ENCODE results near the gene NDUFV2.
"Not testable (repeated sequence)": the region's sequence is repeated elsewhere in the genome, so short reads cannot be mapped to it uniquely, and the experiment has no call there.

The NDUFV2 gene

DNA sequence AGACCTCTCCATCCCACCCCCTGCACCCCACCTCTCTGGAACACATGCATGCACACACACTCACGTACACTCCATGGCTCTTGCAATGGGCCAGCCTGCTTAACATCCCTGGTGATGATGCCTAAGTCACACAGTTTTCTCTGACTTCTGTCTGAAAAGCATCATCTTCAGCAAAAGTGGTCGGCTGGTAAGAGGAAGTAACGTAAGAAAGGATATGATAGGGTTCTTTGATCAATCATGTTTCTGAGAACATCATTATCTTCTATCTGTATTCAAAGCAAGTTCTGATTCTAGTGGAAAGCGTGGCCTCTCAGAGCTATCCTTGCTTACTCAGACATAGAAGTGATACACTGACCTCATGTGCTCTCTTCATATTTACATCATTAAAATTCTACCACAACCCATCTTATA is 11.4 kb upstream of the NDUFV2 start:
- DNase-seq (ENCODE audit: low read depth), result no peak

DNA sequence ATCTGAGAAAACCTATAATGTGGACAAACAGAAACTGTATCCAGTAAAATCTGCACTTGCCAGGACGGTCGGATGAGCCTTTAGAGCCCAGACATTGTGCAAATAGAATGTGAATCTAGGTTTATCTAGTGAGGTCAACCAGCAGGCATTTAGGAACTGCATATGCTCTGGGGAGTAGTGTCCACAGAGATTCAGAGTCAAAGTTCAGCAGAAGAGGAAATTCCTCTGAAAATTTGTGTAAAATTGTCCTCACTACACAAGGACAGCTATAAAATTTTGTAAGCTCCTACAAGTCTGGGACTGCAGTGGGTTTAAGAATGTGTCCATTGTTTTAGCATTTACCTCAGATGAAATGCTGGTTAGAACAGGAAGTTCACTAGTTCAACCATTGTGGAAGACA is 9.8 kb upstream of the NDUFV2 start:
- DNase-seq (ENCODE audit: low read depth), result no peak

DNA sequence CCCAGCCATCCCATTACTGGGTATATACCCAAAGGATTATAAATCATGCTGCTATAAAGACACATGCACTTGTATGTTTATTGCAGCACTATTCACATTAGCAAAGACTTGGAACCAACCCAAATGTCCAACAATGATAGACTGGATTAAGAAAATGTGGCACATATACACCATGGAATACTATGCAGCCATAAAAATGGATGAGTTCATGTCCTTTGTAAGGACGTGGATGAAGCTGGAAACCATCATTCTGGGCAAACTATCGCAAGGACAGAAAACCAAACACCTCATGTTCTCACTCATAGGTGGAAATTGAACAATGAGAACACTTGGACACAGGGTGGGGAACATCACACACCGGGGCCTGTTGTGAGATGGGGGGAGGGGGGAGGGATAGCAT is 9.4 kb upstream of the NDUFV2 start:
- DNase-seq (ENCODE audit: low read depth), result not testable (repeated sequence)

DNA sequence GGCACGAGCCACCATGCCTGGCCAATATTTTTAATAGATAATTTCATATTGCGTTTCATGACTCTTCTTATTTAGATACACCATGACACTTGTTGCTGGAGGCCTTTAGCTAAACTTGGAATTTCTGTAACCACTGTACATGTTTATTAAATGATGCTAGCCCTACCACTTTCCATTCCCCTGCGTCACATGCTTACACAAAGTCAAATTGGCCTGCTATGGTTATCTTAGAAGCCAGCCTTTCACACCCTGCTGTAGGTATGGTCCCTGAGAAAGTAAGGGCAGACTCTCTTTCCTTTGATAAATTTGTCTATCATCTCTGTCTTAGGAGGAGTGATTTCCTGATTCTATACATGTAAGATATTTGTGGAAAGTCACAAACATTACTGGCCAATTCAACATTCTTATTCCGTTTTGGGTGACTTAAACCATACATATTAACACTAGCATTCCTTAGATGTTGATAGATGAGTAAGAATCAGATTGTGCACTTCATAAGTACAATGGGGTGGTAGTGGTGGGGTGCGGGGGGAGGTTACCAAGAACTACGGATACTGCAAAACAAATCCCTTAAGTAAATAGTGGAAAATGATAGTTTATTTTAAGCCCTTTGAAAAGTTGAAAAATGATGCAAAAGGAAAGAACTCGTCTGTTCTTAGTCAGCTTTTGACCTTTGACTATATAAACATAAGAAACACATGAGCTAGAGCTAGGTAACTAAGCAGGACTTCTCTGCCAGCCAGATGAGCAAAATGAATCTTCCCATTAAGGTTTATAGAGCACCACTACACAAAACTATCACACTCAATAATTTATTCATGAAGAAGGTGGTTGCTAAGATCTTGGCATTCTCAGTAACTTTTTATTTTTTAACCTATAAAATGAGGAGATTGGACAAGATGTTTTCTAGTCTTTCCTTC is 7.9 kb upstream of the NDUFV2 start:
- no peak for DNase-seq (ENCODE audit: low read depth)

DNA sequence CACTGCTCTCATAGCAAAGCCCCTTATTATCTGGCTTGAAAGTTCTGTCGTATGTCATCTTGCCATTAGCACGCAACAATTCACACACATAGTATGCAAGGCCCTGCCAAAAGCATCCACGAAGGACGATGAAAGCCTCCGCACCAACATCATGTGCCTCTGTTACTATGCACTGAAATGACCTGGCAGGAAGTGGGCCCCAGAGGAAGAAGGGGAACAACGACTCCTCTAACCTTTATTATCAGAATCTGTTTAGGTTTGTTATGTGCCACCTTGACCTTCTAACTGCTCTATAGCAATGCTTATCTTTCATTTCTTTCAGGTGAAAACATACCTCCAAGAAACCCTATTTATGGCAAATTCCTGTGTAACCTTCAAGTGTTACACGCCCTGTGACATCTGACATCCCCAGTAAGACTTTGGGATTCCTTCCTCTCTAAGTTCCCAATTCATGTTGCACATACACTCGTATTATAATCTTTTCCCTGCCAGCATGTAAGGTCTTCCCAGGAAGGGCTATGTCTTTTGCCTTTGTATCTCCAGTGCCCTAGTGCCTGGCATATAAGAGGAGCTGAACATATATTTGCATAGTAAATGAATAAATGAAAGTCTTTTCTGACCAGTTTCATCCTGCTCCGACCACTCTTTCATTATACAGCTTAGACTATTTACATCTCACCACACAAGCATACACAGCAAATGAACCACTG is 7.0 kb upstream of the NDUFV2 start:
- DNase-seq (ENCODE audit: low read depth), result no peak

DNA sequence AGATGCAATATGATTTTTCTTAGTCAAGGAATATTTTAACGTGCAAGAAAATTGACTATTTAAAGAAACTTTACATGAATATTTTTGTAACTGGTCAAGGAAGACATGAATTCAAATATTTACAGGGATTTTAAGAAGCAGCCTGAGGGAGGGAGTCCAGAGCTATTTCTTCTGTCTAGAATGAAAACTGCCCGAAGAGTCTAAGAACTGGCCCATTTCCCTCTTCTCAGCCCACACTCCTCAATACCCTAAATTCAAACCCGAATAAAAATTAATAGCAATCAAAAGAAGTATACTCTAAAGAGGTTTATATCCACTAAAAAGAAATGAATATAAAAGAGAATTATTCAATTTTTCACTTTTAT is 6.5 kb upstream of the NDUFV2 start:
- no peak for DNase-seq (ENCODE audit: low read depth)

DNA sequence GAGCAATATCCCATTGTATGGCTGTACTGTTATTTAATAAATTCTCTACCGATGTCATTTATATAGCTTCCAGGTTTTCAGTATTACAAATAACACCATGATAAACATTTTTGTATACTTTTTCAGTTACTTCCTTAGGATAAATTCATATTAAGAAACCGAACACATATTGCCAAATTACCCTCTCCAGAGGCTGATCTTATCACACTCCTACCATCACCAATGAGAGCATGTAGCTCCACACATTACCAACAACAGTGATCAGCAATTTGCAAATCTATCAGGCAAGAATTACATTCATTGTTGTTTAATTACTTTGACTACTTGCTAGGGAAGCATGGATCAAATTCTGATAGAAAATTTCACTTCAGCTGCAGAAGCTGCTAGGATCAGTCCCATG is 5.8 kb upstream of the NDUFV2 start:
- no peak for DNase-seq (ENCODE audit: low read depth)

DNA sequence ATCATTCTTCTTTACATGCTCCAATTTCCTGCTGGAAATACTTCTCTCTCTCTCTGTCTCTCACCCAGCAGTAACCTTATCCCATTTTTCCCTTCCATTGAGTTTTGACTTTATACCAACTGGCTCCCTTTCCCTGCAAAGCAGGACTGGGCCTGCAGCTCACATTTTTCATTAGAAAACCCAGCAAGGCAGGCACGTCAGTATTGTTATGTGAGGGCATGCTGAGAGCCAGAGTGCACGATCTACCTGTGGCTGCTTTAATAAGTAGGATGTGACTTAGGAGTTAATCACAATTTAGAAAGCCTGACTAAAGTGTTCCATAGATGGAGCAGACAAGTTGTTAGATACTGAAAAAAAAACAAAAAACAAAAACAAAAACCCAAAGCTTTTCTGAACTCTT is 5.2 kb upstream of the NDUFV2 start:
- no peak for DNase-seq (ENCODE audit: low read depth)

DNA sequence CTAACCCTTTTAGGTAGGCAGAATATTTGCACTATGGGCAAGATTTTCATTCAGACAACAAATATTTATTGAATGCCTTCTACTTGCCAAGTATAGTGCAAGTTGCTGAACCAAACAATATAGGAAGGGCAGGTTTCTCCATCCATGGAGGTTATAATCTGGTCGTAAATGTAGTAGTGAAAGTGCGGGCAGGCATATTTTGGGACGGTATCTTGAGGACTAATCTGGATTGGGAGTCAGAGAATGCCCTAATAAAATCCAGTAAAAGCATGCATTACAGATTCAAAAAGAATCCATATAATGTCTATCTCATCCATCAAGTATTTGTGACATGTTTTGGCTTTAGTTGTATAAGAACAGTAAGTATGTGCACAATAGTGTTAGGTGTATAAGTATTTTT is 1.7 kb upstream of the NDUFV2 start:
- DNase-seq (ENCODE audit: low read depth), result no peak

DNA sequence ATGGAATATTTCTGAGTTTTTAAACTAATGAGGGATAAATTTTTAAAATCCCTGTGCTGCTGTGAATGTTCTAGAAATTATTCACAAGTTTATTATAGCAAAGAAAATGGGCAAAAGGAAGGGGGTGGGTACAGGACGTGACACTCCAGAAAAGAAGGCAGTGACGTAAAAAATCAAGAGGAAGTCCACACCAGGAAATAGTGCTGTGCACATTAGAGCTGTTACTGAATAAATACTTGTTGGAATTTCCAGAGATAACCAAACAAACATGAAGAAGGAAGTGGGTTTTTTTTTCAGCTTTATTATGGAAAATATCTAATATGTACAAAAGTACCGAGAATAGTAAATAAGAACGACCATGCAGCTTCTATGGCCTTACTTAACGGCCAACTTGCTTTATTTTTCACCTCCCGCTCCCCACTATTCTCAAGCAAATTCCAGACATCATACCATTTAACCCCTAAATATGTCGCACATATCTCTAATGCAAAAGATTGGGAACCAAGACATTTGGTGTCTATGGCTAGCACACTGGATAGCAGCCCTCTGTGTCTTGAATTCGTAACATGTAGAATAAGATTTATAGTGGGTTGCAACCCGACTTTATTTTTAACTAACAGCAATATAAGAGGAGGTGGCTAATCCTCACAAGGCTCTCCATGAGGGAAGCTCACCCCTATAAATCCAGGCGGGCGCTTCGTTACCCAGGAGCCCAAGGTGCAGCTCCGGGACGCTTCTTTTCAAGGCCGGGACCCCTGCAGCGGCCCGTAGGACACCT is 580 bp upstream of the NDUFV2 start:
- no peak for DNase-seq (ENCODE audit: low read depth)

DNA sequence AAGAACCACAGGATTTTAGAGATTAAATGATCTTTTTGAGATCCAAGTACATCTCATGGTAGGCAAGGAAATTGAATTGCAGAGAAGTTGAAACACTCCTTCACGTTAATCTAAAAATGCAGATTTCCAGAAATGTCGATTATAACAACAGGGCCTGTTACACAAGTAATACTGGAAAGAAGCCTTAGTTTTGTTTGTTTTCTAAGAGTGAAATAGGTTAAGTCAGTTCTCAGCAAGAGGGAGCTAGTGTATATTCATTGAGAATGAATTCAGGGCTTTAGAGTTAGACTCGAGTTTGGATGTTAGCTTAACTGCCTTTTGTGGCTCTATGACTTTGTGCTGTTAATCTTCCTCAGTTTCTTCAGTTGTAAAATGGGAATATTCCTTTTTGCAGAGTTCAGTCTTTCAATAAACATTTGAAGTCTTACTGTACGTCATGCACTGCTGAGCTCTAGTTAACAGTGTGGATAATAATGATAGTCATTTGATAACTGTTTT is 926 bp downstream of the NDUFV2 start:
- no peak for DNase-seq (ENCODE audit: low read depth)

DNA sequence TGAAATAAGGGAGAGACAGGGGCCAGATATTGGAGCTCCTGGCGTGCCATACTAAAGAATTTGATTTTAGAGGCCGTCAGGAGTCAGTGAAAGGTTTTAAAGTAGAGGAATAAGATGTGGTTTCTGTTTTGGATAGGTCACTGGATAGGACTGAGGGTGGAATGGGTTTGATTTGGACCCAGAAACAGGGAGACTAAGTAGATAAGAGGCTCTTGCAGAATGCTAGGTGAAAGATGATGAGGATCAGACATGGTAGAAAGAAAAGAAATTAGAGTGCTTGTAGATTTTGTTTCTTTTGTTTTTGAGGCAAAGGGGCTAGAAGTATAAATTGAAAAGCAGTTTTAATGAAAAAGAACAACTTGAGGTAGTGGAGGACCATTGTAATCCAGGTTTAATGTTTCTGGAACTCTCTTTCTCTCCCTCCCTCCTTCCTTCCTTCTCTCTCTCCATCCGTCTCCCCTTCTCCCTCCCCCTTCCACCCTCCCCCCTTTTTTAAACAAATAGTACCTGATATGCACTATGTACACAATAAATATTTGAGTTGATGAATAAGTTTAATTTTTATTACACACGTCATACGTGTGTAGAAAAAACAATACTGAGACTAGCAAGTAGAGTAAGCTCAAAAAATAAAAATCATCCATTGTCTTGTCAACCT is 1.9 kb downstream of the NDUFV2 start:
- DNase-seq (ENCODE audit: low read depth), result no peak

DNA sequence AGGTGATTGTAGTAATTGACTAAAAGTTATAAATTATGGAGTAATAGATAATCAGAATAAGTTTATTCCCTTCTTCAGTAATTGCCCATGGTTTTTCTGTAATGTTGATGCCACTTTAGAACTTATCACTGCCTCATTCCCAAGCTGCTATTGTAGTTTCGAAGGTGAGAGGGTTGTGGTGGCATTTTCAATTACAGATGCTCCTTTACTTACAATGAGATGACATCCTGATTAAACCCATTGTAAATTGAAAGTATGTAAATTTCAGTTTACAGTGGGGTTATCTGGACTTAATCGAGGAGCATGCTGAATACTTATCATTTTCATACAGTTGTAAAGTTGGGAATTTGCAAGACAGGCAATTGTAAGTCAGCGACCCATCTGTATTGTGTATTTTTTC is 2.9 kb downstream of the NDUFV2 start:
- no peak for DNase-seq (ENCODE audit: low read depth)

DNA sequence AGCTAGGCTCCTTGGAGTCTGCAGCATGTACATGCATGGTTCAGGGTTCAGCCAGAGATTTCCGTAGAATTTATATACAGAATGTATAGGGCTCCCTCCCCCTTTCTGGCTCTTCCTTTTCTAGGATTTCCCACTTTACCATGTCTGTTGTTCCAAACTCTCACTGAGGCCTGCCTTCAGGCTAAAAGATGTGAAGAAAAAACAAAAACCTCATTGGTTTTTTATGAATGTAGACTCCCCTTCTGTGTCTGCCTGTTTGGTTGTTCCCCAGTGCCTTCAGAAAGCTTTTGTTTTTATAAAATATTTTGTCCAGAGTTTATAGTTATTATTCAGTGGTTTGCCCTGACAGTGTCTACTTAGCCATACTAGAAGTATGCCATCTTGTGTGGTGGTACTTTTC is 3.6 kb downstream of the NDUFV2 start:
- no peak for DNase-seq (ENCODE audit: low read depth)

DNA sequence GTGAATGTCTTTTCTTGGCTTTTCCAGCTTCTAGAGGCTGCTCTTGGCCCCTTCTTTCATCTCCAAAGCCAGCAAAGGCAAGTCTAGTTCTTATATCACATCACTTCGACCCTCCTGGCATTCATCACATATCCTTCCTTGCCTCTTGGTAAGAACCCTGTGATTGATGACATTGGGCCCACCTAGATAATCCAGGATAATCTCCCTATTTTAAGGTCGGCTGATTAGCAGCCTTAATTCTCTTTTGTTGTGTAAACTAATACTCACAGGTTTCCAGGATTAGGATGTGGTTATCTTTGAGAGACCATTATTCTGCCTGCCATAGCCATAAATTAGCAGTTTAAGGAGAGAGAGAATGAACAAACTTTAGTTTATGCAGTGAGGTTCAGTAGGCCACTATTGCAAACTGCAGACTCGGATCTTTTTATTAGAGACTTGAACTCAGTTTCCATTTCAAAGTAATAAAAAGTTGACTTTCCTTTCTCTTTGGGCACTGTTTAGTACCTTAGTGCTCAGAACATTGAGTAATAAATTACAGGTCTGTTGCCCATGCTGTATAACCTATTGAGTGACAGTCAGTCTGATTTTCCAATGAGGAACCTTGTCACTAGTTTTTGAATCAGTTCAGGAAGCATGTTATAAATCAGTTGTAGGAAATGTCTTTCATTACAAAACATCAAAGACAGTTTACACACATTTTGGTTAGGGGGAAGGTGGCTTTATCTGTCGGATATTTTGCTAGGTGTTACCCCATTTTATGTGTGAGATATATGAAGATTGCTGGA is 4.5 kb downstream of the NDUFV2 start:
- no peak for DNase-seq (ENCODE audit: low read depth)

DNA sequence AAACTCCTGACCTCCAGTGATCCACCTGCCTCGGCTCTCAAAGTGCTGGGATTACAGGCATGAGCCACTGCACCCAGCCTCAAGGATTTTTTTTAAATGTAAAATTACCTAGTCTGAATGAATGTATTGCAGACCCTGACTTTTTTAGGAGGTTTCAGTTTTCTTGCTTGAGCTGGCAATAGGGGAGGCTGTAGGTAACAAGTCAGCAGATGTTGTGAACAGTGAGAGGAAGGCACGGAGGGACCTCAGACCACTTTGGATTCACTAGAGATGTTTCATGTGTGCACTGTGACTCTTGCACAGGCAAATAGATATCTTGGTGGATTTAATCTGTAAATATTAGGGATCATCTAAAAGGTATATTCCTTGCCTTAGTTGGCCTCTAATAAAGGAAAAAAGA is 6.4 kb downstream of the NDUFV2 start:
- no peak for DNase-seq (ENCODE audit: low read depth)

DNA sequence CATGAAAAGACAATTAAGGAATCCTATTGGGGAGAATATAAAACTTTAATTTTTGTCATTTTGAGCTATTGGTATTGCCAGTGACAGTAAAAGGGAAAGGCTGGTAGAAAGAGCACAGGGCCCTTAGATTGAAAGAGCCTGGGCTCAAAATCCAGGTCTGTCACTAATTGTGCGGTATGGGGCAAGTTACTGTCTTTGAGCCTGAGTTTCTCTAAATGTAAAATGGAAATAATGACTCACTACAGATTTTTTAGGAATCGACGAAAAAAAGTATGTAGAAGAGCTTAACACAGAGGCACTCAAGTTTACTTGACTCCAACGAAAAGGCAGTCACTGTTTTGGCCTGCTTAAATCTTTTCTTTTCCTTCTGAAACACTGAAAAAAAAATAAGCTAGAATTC is 7.0 kb downstream of the NDUFV2 start:
- no peak for DNase-seq (ENCODE audit: low read depth)

DNA sequence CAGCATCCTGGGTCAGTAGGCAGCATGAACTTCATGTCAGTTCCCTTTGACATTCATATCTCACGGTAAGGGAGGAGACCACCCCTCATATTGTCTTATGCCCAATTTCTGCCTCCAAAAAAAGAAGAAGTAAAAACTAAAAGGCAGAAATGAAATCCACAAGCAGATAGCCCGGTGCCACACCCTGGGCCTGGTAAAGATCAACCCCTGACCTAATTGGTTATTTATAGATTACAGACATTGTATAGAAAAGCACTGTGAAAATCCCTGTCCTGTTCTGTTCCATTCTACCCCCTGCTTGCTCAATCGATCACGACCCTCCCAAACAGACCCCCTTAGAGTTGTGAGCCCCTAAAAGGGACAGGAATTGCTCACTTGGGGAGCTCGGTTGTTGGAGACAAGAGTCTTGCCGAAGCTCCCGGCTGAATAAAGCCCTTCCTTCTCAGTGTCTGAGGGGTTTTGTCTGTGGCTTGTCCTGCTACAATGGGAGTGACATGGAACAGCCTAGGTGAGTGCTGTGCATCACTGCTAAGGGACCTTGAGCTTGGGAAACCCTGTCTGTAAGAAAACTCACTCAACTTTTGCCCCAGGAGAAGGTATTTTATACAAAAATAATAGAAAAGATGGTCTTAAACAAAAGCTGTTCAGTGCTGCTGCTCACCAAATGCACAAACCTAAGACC is 11.1 kb downstream of the NDUFV2 start:
- no peak for DNase-seq (ENCODE audit: low read depth)

DNA sequence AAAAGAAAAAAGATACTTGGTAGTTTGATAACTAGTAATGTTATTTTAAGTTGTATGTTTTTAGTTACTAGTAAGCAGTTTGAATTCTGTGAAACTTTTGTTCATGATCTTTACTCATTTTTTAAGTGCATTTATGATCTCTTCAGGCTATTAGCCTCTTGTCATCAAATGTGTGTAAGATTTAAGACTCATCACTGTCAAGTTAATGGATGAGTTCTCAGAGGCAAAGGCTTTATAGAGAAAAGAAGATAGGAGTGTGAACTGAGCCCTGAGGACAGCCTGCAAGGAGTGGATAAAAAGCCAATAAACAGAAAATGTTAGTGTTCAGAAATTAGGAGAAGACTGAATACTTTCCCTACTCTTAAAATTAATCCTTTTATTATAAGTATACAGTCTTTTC is 13.5 kb downstream of the NDUFV2 start:
- DNase-seq (ENCODE audit: low read depth), result no peak

DNA sequence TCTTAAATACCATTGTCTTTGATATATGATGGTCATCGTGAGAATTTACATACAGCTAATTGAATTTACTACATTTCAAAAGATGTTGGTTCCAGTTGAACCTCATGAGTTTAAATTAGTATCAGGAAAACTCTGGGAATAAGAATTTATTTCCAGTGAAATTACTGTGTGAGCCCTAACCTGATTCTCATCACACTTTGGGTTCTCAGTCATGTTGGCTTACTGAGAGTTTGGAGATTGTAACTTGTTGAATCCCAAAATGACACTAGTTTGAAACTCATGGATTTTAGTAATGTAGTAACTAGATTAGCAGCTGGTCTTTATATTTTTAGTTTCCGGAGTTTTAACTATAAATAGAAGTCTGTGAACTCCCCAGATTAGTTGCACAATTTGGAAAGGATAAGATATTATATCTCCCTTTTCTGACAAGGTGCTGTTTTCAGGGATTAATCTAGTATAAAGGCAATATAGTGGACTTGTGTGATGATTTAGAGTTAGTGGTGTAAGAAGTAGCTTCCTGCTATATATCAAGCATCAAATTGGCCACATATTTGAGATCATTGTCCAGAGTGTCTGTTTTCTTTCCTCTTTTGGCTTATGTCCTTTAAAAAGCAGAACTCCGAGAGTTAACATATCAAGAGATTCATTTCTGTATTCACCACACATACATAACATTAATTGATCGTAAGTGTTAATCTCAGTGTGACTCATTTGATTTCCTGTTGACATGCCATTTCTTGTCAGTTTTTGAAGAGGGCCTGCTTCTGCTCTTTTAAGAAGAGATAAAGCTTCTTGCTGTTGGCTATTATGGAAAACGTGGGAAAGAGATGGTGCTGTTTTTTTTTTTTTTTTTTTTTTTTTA is 15.7 kb downstream of the NDUFV2 start:
- DNase-seq (ENCODE audit: low read depth), result no peak

Data from stimulated activated CD8-positive, alpha-beta memory T cell treated with anti-CD3 and anti-CD28 coated beads, Interleukin-15, amount 100 ng/mL, for 24 hours (primary cell).